Vagina (tissue), 2 donors: ENCODE data around the gene ADAMTS6.

Experiments
- CTCF ChIP-seq, 3 experiments: fragments of 450-650 bp in 2 of 3; fragments of 200-600 bp in 1 of 3; sonication (generic) in 1 of 3; IDR thresholded peaks; one replicate each; pipeline ENCODE4 v1.5.1; 2017 to 2019; ENCODE audit warnings: antibody characterized with exemption in 3 of 3, mild to moderate bottlenecking in 2 of 3, moderate library complexity in 2 of 3
- POLR2A ChIP-seq, 2 donors: fragments of 450-650 bp; IDR thresholded peaks; one replicate each; pipeline ENCODE4 v1.6.1; 2017; ENCODE audit warnings: antibody characterized with exemption in 2 of 2, mild to moderate bottlenecking in 2 of 2, moderate library complexity in 2 of 2
- POLR2AphosphoS5 ChIP-seq, 2 donors: sonication (generic); formaldehyde crosslinking; IDR thresholded peaks; one replicate each; pipeline ENCODE4 v1.9.0; 2017; ENCODE audit warnings: antibody characterized with exemption in 2 of 2, mild to moderate bottlenecking in 2 of 2, low read depth in 1 of 2; ENCODE audit not compliant: insufficient read depth in 1 of 2

DNA sequence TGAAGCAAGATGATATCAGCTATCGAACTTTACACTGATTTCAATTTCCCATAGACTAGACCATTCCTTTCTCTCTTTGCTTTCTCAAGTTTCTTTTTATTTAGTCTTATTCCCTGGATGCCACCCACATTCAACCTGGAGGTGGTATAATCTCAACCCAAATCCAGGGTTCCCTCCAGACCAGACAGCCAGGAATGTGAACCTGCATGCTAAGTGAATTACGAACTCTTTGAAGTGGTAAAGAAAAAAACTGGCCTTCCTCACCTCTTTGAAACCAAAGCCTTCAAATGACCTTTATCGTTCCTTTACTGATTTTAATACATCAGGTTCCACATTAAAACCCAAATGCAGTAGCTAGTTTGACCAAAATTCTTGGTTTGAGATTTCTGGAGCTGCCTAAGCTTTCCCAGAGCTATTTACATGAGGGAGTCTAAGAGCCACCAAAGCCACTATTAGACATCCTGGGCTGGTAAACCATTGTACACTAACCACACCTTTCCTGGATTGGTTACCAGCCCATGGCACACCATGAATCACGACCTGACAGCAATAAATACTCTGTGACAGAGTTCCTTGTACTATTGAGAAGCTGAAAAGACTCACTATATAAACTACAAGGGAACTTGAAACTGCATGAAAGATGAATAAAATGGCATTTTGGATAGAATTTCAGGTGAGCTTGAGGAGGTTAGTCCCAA lies 323.7 kb downstream of the ADAMTS6 start:
- TF ChIP-seq CTCF (IDR thresholded peaks at IDR 0.05) (no peak), POLR2A (IDR thresholded peaks at IDR 0.05) (no peak), POLR2AphosphoS5 (IDR thresholded peaks at IDR 0.05; ENCODE audit: insufficient read depth in 1 of 2, low read depth in 1 of 2) (no peak)
